ENCODE results near the gene ZNF385B.
"Not testable (repeated sequence)": the region's sequence is repeated elsewhere in the genome, so short reads cannot be mapped to it uniquely, and the experiment has no call there.

Gene ZNF385B

DNA sequence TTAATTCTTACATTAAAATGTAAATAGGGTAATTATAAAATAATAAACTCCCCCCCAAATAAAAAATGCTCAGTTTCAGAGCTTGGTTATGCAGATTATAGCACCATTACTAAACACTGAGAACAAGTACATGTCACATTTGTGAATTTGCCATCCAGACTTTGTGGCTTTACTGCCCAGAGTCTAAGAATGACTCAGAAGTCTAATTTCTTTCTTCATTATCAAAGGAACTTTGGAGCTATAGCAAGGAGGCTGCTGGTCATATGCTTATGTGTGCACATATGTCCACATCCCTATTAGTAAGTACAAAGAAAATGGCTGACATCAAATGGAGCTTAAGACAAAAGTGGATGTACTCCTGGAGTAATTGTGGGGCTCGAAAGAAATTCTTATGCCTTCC is 348.2 kb downstream of the ZNF385B start:
- DNase-seq (ENCODE audit: low read depth in 1 of 2, low spot score in 1 of 2) = no peak

DNA sequence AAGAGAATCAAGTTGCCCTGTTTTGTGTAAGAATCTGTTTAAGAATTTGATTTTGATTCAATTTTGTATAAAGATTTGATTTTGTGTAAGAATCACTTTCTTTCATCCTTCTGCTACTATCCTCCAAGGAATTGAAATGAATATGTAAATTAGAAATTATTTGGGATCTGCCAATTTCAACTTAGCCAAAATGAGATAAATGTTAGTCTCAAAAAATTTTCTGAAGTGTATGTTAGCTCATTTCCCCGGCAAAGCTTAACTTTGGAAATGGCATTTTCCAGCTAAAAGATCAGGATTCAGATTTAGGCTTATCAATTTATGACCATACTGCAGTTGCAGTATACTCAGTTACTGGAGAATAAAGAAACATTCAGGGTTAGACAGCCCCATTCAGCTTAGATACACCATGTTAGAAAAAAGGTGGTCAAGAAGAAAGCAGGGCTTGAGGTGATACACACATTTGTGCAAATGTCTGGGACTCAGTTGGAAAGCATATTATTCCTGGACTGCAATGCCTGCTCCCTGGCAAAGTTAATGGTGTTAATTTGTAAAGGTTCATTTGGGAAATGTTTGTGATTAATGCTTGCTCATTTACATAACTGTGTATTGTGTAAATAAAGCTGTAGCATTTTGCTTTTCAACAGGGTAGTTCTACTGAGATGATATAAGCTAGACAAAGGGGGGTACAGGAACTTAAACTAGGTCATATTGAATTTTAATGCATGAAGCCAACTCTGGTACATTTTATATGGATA is 349.0 kb downstream of the ZNF385B start:
- no peak for DNase-seq (ENCODE audit: low read depth in 1 of 2, low spot score in 1 of 2)

DNA sequence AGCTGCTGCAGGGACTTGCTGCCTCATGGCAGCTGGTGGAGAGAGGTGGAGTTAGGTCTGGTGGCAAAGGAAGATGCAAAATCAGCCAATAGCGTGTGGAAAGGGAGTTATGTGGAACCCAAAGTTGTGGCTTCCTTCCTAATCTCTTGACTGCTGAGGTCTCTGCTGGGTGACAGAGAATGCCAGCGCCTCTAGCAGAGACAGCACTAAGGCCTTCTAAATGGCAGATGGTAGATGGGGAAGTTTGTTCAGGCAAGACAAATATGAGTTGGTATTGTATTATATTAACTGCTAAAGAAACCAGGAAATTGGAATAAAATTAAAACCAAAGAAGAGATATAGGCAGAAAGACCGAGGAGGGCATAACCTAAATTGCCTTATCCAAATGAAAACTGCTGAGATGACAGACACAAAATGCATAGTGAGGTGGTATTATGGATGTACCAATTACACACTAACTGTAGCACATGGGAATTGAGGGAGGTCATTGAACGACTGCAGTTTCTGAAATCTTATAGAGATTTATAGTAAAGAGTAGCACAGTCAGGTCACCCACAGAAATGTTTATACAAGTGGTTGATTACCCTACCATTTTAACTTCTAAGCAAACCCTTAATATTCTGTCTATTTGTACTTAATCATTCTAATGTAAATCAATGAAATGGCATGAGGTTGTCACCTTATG is 350.2 kb downstream of the ZNF385B start:
- no peak for DNase-seq (ENCODE audit: low read depth in 1 of 2, low spot score in 1 of 2)

DNA sequence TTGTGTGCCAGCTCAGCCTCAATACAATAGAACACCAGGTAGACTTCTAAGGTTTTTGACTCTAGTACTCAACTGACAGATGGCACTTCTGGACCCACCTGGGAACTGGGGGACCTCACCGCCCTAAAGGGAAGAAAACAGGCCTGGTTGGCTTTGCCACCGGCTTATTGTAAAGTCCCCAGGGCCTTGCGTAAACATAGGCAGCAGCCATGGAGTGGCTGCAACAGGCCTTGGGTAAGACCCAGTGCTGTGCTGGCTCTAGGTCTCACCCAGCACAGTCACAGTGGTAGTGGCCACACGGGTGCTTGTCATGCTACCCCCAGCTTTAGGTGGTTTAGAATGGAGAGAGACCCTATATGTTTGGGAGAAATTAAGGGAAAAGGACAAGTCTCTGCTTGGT is 366.1 kb downstream of the ZNF385B start:
- no peak for DNase-seq (ENCODE audit: low read depth in 1 of 2, low spot score in 1 of 2)

DNA sequence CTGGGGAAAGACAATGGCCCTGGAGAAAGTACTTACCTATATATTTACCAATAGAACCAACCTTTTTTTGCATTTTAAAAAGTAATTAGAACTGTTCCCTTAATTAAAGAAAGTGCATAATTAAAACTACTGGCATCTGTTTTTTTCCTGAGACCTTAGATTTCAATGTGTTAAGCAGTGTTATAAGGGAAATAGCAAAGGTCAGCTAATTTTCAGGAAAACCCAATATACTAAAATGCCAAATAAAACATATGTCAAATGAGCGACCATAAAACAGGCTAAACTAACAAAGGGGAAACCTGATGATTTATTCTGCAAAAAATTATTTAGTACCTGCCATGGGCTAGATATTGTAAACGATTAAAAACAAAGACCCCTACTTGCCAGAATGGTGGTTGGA is 372.8 kb downstream of the ZNF385B start:
- no peak for DNase-seq (ENCODE audit: low read depth in 1 of 2, low spot score in 1 of 2)

DNA sequence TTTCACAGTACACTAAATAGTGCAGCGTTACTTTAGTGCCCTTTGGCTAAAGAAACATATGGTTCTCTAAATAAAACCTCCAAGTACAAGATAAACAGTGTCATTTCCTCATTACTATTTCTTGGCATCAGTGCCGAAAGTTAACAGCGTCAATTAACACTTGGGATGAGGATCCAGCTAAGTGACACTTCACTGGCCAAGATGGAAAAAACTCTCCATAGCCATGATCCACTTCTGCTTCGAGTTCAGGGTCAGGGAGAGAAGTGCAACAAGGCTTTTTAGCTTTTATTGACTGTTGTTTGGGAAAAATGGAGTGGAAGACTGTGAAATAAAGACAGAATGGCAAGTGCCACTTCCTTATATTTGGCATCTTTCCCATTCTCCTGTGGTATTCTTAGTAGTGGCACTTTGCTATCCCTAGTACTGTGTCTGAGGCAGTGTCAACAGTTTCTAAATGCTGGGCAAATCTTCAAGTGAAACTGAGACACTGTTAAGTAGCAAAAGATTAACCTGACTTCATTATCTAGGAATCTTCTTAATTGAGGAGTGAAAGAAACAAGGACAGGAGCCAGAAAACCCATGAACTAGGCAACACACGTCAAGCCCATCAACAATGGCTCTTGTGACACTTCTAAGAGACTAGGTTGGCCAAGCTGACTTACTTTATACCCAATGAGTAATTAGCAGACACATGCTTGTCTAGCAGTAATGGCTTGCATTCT is 374.2 kb downstream of the ZNF385B start:
- DNase-seq (ENCODE audit: low read depth in 1 of 2, low spot score in 1 of 2) = no peak

DNA sequence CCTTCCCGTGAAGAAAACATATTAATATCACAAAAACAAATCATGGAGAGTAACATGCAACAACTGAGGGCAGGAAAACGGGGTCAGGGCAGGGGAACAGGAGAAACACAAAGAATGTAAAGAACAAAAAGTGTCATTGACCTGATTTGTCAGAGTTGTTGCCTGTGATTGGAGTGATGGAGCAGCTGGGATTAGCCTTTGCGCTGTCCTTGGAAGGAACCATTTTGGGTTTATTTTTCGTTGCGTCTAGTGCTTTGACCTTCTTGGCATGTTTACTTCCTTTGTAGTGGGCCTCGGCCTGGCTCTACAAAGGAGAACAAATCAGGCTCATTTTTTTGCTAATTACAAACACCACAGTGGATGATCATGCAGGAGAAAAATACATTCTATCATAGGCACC is 378.3 kb downstream of the ZNF385B start:
- DNase-seq (ENCODE audit: low read depth in 1 of 2, low spot score in 1 of 2) = no peak

DNA sequence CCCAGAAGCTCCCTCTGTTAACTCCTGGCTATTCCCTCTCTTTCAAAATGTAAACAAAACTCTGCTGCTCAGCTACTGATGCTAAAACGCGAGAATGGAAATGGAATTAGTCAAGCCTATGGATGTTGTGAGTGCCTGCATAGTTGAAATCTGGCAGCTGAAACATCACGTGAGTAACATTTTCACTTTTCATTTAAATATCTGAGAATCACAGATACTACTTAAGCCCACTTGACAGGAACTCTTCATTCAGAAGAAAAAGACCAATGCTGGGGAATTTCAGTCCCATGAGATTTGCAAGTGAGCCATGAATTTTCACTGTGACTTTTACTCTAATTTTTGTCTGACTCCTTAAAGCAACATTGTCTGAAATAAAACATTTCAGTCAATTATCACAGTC is 381.5 kb downstream of the ZNF385B start:
- DNase-seq (ENCODE audit: low read depth in 1 of 2, low spot score in 1 of 2) = no peak

DNA sequence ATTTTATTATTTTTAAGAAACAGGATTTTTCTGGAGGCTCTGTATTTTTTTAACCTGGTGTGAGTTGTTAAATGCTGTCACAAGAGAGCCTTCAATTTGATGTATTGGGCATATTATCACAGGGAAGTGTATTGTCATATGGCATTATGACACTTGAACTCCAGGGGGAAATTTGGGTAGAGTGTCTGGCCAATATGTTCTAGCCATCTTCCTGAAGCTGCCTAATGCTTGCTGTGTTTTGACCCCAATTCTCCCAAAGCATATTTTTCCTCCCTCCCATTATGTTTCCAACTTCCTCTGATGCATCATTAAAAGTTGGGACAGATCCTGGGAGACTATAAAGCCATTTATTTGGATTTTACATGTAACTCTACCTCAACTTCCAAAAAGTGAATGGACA is 382.6 kb downstream of the ZNF385B start:
- no peak for DNase-seq (ENCODE audit: low read depth in 1 of 2, low spot score in 1 of 2)

DNA sequence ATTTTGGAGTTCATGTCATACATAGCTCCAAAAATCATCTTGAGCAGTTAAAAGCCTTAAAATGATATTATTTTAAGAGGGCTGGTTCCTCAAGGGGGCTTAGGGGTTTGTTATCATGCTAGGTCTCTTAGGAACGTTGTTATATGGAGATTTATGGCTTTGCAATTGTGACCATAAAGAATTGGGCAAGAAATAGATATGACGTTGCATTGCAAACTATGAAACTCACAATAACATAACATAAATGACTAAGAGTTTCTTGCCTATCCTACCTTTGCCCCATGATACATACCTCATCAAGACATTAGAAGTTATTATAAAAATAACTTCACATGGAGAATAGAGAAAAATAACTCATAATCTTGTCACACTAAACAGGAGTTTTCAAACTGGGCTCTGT is 390.4 kb downstream of the ZNF385B start:
- no peak for DNase-seq (ENCODE audit: low read depth in 1 of 2, low spot score in 1 of 2)

DNA sequence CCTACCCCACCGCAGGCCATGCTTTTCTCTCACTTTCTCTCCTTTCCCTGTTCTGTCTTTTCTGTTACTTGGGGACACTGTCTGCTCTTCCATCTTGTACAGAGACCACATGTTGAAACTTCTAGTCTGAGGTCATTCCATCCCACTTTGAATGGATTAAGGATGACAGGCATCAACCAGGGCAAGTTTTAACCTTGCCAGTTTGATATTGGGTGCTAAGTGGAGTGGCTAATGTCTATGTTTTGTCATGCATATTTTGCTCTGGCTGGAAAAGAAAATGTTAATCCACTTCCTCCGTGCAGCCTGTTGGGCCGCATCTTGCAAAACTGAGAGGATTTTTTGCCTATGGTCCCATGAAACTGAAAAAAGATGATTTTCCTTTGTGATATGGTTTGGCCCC is 391.3 kb downstream of the ZNF385B start:
- DNase-seq (ENCODE audit: low read depth in 1 of 2, low spot score in 1 of 2) = no peak

DNA sequence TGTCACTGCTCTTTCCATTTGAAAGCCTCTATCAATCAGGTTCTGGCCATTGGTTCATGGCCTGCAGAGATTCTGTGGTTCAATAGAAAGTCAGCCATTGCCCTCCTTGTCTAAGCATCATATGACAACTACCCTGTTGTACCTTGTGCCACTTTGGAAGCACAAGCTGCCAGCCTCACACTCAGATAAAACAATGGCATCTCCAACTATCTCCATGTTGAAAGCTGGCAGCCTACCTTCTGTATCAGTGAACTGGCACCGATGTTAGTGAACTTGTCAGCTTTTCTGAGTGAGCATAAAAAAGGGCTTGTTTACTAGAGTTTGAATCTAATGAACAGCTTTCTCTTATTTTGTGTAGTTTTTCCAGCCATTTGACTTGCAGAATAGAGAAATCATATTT is 393.5 kb downstream of the ZNF385B start:
- no peak for DNase-seq (ENCODE audit: low read depth in 1 of 2, low spot score in 1 of 2)

DNA sequence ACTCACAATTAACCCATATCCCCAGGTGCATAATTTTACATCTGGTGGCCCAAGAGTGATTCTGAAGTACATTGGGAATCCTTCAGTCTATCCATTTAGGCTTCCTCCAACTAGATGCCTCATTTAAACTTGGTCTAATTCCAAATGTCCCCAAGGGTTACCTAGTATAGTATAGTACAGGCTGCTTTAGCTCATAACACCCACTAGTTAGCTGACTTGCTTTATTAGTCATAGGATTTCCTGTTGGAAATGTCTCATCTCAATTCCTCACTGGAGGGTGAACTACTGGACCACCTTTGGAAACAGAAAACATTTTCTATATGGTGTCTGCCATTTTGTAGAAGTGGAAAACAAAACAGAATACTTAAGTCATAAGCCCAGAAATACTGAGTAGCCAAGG is 394.3 kb downstream of the ZNF385B start:
- no peak for DNase-seq (ENCODE audit: low read depth in 1 of 2, low spot score in 1 of 2)

DNA sequence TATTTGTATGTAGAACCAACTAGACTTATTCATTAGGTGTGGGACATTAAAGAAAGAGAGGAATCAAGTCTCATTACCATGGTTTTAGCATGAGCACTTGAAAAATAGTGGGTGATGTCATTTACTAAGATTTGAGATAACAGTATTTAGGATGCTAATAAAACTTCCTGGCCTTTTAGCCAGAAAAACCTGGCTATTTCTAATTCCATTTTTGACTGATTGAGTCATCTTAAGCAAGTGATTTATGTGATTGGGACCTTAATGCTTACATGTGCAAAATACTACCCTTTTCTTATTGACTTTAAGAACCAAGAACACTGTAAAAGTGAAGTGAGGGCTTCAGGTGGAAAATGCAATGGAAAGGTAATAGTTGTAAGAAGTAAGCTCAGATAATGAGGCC is 400.0 kb downstream of the ZNF385B start:
- DNase-seq (ENCODE audit: low read depth in 1 of 2, low spot score in 1 of 2) = no peak

DNA sequence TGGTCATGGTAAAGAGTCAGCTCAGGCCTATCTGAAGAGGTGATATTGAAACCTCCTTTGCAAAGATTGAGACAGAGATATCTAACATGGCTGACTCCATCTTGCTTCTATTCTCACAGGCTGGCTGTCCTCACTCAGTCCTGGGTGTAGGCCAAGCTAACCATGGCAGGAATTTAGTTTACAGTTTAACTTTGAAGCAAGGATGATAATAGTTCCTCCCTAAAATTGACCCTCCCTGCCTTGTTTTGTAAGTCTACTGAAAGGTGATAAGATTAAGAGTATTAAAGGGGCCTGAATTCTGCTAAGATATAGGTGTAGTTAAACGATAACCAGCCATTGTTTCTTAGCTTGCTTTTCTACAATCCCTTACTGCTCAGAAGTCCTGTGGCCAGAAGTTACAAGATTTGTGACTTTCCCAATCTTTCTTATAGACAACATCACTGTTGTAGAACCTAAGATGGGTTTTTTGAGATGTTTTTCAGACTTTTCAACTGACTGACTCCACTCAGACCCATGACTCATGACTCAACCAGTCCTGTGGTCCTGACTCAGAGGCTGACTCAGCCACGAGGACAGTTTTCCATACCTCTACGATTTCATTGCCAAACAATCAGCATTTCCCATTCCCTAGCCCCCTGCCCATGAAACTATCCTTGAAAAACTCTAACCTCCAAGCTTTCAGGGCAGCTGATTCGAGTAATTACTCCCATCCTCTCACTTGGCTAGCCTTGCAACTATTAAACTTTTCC is 401.1 kb downstream of the ZNF385B start:
- no peak for DNase-seq (ENCODE audit: low read depth in 1 of 2, low spot score in 1 of 2)

DNA sequence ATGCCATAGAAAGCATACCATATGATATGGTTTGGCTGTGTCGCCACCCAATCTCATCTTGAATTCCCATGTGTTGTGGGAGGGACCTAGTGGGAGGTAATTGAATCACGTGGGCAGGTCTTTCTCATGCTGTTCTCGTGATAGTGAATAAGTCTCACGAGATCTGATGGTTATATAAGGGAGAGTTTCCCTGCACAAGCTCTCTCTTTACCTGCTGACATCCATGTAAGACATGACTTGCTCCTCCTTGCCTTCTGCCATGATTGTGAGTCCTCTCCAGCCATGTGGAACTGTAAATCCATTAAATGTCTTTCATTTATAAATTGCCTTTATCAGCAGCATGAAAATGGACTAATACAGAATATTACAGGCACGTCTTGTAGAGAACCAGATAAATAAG is 403.3 kb downstream of the ZNF385B start:
- DNase-seq (ENCODE audit: low read depth in 1 of 2, low spot score in 1 of 2) = not testable (repeated sequence)

DNA sequence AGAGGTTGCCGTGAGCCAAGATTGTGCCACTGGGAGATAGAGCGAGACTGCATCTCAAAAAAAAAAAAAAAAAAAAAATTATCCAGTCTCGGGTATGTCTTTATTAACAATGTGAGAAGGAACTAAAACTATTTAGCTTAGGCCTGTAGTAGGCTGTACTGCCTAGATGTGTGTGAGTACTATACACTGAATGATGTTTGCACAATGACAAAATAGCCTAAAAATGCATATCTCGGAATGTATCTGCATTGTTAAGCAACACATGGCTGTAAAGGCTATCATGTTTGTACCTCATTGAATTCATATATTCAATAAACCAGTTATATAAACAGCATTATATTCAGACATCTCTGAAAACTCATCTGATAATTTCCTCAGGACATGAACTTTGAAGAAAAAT is 405.6 kb downstream of the ZNF385B start:
- DNase-seq (ENCODE audit: low read depth in 1 of 2, low spot score in 1 of 2) = no peak

DNA sequence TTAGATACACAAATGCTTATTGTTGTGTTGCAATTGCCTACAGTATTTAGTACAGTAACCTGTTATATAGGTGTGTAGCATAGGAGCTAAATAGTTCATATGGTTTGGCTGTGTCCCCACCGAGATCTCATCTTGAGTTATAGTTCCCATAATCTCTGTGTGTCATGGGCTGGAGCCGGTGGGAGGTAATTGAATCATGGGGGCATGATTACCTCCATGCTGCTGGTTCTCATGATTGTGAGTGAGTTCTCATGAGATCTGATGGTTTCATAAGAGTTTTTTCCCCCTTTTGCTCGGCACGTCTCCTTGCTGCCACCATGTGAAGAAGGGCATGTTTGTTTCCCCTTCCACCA is 406.3 kb downstream of the ZNF385B start:
- no peak for DNase-seq (ENCODE audit: low read depth in 1 of 2, low spot score in 1 of 2)

DNA sequence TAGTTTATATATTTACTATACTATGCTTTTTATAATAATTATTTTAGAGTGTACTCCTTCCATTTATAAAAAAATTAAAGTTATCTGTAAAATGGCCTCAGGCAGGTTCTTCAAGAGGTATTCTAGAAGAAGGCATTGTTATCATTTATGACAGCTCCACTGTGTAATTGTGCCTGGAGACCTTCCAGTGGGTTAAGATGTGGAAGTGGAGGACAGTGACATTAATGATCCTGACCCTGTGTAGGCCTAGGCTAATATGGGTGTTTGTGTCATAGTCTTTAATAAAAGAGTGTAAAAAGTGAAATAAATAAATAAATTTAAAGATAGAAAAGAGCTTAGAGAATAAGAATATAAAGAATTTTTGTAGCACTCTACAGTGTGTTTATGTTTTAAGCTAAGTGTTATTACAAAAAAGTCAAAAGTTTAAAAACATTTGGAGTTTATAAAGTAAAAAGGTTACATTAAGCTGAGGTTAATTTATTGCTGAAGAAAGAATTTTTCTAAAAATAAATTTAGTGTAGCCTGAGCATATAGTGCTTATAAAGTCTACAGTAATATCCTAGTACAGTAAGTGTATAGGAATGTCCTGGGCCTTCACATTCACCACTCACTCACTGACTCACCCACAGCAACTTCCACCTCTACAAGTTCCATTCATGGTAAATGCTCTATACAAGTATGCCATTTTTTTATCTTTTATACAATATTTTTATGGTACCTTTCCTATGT is 406.8 kb downstream of the ZNF385B start:
- DNase-seq (ENCODE audit: low read depth in 1 of 2, low spot score in 1 of 2) = no peak

DNA sequence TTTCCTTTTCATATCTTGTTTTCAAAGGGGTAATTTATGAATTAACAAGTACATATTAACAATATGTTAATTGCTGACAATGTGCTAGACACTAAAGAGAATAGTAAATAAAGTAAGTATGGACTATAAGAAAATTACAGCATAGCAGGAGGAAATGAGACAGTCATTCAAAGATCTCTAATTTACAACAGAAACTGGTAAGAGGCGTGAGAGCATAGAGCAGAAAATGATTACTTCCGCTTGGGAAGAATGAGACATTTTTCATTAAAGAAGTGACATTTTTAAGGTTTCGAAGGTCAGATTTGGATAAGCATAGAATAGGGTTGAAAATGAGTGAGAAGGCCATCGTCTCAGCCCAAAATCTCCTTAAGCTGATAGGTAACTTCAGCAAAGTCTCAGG is 412.4 kb downstream of the ZNF385B start:
- no peak for DNase-seq (ENCODE audit: low read depth in 1 of 2, low spot score in 1 of 2)

DNA sequence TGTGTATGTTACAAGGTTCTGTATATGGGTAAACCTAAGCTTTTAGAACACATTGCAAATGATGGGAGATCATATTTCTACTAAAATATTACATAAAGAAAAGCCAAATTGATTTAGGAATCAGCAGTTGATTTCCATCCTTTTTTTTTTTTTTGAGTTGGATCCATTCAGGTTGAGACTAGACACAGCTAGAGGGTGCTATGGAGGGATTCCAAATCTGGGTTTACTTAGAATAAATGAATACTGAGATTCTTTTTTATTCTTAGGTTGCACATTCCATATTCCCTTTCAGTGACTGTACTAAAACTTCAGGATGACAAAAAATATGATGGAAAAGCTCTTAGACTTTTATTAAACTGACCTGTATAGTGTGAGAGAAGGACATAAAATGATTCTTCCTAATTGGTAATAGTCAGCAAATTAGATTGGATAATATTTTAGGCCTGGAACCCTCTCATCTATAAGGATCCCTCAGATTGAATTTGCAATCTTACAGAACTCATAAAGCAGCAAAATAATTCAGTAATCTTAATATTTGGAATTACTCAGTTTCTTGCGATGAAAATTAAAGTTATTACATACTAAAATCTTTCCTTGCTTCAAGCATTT is 413.5 kb downstream of the ZNF385B start:
- no peak for DNase-seq (ENCODE audit: low read depth in 1 of 2, low spot score in 1 of 2)
